Stimulated activated CD8-positive, alpha-beta memory T cell treated with anti-CD3 and anti-CD28 coated beads, Interleukin-7, amount 100 ng/mL, for 48 hours (primary cell): ENCODE measurements around the gene ZNF641.
A peak's percentile ranks its signal among the peaks of the same experiment; 100 is the strongest.
"Not testable (repeated sequence)": the region's sequence is repeated elsewhere in the genome, so short reads cannot be mapped to it uniquely, and the experiment has no call there.

Experiments
- DNase-seq, 2 donors: peaks; one replicate each; pipeline ENCODE4 v3.0.0-alpha.2; 2020; ENCODE audit warnings: low read depth in 1 of 2; ENCODE audit errors: extremely low read depth in 1 of 2

The ZNF641 gene

DNA sequence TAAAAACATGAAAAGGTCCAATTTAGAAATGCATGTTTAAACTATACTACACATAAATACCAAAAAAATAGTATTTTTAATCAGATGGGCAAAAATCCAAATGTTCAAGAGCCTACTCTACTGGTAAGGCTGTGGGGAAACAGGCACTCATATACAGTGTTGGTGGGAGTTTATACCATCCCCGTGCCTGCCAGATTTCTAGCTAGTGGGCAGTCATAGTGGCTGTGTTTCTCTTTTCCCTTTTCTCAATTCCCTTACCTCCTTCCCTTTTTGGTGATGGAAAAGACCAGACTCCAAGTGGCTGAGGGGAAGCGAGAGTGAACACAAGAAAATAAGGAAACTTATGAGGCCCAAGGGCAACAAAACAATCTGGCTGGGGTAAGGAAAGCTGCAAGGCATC is 14.7 kb downstream of the ZNF641 start:
- no peak for DNase-seq

DNA sequence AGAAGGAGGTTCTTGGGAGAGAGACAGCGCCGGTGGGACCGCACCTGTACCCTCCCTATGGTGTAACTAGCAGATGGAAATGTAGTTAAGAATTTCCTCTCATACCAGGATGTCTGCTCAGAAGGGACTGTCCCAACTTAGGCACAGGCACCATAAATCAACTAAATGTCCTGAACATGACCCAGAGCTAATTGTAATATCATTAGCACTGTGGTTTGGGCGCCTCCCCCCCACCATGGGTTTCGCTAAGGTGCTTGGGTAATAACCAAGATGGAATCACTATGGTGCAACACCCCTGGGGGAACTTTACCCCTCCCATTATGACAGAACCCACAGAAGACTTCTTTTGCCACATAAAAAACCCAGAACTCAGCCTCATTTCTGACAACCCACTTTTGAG is 15.9 kb downstream of the ZNF641 start:
- no peak for DNase-seq

DNA sequence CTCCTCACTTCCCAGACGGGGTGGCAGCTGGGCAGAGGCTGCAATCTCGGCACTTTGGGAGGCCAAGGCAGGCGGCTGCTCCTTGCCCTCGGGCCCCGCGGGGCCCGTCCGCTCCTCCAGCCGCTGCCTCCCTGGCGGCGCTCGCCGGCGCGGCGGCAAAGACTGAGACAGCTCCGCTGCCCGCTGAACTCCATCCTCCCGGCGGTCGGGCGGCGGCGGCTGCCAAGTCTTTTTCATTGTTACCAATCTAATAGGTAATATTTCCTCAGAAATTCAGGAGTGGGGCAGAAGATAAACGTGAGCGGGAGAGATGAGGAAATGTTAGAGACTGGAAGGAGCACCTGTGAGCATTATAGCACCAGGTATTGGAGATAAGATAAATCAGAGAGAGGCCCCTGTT is 17.0 kb downstream of the ZNF641 start:
- not testable (repeated sequence) for DNase-seq

DNA sequence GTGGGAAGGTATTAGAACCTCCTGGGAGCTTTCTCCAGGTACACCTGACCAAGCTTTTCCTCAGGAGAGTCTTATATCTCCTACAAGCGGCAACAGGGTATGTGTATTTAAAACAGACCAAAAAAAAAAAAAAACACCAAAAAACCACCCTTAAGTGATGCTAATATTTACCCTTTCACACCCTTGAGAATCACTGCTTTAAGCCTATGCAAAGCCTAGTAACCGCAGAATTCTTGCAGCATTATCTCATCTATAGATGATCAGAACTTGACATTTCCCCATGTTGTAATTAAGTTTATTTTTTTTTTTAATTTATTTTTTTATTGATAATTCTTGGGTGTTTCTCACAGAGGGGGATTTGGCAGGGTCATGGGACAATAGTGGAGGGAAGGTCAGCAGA is 19.3 kb downstream of the ZNF641 start:
- no peak for DNase-seq

DNA sequence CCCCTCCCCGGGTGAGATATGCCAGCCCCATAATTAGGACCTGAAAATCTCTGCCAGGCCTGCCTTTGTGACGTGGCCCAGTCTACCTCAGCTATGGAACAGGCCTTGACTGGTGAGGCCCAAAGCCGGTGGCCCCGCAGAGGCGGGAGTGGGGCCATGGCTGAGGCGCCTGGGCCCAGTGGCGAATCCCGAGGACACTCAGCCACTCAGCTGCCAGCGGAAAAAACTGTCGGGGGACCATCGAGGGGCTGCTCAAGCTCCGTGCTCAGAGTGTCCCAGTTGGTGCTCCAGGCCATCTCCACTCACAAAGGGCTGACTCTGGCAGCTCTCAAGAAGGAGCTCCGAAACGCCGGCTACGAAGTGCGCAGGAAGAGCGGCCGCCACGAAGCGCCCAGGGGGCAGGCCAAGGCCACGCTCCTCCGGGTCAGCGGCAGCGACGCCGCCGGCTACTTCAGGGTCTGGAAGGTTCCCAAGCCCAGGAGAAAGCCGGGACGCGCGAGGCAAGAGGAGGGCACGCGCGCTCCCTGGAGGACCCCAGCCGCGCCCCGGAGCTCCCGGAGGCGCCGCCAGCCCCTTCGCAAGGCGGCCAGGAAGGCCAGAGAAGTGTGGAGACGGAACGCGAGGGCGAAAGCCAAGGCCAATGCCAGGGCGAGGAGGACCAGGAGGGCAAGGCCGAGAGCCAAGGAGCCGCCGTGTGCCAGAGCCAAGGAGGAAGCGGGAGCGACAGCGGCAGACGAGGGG is 21.4 kb downstream of the ZNF641 start:
- DNase-seq: no peak

DNA sequence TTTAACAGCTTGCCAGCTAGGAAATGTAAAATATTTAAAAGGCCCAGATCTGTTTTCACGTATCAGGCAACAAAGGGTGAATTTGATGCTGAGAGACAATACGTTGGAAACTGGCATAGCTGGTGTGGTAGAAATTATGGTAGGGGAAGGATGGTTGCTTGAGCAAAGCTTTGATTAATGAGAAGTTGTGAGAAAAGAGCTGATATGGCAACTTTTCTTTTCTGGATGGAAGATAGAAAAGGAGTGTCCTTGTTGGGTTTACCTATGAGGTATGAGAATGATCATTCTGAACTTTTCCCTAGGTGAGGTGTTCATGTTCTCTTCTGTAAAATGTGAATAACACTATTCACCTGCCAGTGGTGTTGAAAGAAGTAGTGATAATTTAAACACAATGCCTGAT is 34.2 kb downstream of the ZNF641 start:
- DNase-seq: no peak

DNA sequence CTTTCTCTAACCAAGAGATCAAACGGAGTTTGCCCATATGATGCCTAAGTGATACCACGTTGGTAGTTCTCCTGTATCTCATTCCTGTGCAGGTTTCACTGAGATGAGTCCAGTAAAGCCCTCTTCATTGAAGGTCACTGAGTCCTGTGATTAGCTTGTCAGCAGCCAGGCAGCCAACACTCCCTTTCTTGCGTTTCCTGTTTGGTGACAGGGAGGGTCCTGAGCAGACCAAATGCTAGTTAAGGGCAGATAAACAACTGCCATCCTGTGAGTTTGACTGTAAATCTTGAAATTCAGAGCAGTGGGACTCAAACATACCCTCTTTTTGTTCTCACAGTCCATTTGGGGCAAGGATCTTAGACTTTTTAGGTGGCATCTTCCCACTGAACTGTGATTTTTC is 39.4 kb downstream of the ZNF641 start:
- no peak for DNase-seq

DNA sequence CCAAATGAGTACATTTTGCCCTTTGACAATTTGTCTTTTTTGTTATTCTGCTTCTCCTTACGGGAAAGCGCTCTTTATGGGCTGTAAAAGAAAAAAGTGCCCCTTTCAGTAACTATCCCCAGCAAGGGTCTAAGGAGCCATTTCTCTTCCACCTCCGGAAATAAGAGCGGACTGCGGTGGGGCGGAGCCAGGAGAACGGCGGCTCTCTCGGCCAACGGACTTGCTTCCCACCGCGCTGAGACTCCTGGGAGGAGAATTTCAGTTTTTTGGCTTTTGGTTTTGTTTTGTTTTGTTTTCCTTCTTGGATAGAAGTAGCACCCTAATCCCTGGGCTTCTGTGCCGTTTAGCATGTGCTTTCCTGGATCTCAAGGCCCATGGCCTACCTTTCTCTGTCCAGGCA is 43.5 kb downstream of the ZNF641 start:
- DNase-seq: no peak

DNA sequence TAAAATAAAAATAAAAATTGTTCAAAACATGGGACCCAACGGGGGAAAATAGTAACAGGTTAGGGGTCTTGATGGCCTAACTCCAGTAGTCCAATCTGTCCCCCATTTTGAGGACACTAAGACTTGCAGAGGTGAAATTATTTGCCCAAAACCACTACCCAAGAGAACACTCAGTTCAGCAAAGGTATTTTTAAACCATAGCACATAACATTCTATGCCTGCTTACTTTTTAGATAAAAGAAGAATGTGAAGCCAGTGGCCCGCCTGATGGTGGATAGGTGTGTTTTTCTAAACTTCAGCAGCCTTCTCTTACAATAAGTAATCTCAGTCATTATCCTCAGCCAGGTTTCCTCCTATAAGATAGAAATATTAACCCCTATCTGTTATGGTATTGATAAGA is 45.5 kb downstream of the ZNF641 start:
- DNase-seq: no peak

DNA sequence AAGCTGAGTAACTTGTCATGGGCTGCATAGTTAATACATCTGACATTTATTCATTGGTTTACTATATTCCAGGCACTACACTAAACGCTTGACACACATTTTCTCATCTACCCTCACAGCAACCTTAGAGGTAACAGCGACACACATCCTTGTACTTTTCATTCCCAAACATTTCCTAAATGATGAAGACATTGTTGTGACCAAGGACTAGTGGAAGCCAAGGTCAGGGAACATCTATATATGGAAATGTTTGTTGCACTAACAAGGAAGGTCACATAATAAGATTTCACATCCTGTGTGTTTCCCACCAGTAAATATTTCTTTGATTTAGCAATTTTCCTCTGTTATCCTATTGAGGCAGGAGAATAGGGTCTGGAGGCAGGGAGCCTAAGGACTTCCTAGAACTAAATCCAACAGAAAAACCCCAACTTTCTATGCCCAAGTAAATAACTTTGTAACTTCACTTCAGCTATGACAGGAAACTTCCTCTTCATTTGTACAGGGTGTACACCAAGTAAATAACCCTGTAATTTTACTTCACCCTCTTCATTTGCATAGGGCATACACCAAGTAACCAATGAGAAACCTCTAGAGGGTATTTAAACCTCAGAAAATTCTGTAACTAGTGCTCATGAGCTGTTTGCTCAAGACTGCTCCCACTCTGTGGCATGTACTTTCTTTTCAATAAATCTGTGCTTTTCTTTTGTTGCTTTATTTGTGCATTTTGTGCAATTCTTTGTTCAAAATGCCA is 48.4 kb downstream of the ZNF641 start:
- no peak for DNase-seq

DNA sequence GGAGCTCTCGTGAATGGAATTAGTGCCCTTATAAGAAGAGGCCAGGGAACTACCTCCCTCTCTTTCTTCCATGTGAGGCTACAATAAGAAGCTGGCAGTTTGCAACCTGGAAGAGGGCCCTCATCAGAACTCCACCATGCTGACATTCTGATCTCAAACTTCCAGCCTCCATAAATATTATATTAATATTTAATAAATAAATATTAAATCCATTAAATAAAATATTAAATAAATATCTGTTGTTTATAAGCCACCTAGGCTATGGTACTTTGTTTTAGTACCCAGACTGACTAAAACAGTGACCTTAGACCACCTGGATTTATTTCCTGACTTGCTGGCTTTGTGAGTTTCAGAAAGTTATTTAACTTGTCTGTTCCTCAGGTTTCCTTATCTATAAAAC is 49.9 kb downstream of the ZNF641 start:
- DNase-seq: no peak

DNA sequence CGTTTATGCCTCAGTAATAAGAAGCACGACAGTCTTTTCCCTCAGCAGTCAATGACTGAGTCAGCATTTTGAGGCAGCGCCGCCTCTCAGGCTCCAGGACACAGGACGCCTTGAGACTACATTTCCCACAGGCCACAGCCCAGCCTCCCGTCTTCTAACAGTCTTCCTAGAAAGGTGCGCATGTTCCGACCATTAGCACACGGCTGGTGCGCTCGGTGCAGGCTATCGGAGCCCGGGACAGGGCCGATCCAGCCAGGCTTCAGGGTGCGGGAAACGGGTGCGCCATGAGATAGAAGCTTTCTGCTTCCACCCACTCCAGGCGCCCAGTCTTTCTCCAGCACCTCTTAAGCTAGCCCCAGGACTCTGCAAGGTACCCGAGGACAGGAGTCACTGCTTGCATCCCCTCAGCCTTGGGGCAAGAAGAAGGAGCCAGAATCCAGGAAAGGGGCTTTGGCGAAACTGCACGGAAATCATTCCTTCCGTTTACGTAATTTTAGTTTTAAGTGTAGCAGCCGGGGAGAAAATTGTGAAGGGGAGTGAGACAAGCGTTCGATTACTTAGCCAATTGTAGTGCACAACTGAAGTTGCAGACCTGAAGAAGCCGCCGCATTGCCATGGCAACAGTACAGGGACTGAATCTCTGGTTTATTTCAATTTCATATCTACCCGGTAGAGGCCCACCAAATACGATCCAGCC is 54.0 kb downstream of the ZNF641 start:
- peak; percentile 5 to 40 for DNase-seq

DNA sequence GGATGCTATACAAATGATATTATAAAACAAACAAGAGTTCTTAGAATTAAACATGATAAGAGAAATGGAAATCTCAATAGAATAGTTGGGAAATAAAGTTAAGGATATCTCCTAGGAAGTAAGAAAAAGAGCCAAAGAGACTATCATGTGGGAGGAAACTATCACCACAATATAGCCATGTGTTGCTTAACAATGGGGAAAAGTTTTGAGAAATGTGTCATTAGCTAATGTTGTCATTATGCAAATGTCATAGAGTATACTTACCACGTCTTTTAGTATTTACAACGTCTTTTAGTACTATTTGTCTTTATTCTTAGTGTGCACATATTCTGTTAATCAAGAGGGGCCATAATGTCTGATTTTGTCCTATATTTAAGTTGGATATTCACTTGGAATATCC is 58.7 kb downstream of the ZNF641 start:
- DNase-seq: no peak

DNA sequence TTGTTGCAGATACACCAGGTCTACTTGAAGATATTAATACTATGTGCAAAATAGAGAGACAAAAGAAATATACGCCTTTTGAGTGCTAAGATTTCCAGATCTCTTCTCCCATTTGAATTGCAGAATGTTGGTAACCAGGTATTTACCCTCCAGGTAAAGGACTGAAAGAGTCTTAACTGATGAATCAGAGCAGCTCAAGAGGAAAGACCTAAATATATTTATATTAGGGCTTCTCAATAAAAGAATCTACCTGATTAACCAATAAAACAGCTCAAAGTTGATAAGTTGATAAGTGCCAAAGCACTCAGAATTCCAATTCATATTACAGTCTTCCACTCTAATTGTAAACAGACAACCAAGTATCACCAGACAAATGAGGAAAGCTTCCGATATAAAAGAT is 59.2 kb downstream of the ZNF641 start:
- DNase-seq: no peak

DNA sequence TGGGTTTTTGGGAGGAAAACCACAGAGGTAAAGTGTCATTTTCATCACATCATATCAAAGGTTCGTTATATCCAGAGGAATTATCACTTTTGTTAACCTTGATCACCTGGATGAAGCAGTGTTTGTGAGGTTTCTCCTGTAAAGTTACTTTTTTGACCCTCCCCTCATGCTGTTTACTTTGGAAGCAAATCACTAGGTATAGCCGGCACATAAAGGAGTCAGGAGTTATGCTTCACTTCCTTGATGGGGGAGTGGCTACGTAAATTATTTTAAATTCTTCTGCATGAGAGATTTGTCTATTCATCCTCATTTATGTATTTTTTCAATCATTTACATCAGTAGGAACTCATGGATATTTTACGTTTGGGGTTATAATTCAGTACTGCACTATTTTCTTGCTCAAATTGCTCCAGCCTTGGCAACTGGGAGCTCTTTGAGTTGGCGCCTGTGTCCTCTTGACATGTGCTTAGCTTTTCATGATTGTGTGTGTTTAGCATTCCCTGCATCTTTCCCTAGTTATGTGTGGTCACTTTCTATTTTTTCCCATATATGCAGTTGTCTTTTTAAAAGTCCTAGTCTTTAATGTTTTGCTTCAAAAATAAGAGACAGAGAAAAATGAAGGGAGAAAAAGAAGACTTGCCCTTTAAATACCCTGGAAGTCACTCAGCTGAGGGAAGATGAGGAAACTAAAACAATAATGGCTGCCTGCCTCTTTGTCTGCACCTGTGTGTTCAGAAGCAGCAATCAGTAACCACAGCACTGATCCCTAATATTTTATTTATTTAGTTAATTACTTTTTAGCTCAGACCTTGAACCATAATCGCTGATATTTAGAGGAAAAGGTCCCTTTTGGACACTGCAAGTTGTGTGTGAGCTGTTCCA is 62.1 kb downstream of the ZNF641 start:
- no peak for DNase-seq
